Limb (tissue), 2 donors: ENCODE results near the gene FZD10.

ENCODE experiments used
- DNase-seq, 2 donors: peaks; one replicate each; pipeline ENCODE4 v3.0.0-alpha.2; 2016; ENCODE audit errors: extremely low spot score in 2 of 2

Gene FZD10

DNA sequence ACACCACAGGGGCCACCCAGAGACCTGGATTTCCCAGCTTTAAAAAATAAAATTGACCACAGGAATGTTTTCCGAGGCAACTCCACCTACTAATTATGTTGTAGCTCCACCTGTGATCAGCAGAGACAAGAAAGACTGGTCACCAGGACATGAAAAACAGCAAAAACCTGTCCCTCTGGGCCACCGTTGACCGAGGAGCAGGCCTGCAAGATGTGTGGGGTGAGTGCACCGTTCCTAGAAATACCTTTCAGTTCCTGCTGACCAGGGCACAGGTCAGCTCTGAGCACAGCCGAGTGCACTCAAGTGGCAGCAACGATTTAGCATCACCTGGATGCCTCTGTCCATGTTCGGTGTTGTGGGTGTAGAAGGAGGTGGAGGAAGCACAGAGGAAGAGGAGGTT, 16.9 kb downstream of the FZD10 start:
- no peak for DNase-seq

DNA sequence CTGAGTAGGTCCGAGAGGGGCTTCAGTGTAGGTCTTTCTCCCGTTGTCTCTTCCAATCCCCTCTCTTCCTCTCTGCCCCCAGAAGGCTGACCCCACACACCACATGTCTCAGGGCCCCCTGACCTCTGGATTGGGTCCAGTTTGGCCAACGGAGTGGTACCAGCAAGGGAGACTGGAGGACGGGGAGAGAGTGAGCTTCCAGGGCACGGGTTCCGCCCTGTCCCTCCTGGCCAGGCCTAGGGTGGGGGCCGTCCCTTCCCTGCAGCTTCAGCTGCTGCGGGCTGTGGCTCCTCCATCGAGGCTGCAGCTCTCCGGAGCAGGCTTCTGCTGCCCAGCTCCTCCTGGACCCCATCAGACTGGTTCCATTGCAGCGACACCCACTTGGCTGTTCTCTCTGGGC, 17.4 kb downstream of the FZD10 start:
- no peak for DNase-seq

DNA sequence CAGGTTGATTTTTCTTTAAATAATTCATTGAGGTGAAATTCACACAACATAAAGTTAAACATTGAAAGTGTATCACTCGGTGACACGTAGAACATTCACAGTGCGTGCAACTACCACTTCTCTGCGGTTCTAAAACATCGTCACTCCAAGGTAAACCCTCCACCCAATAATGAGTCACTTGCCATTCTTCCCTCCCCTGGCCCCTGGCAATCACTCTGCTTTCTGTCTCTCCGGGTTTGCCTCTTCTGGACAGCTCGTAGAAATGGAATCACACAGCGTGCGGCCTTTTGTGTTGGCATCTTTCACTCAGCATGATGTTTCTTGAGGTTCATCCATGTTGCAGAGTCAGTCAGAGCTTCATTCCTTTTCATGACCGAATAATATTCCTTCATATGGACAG, 18.9 kb downstream of the FZD10 start:
- DNase-seq, result no peak

DNA sequence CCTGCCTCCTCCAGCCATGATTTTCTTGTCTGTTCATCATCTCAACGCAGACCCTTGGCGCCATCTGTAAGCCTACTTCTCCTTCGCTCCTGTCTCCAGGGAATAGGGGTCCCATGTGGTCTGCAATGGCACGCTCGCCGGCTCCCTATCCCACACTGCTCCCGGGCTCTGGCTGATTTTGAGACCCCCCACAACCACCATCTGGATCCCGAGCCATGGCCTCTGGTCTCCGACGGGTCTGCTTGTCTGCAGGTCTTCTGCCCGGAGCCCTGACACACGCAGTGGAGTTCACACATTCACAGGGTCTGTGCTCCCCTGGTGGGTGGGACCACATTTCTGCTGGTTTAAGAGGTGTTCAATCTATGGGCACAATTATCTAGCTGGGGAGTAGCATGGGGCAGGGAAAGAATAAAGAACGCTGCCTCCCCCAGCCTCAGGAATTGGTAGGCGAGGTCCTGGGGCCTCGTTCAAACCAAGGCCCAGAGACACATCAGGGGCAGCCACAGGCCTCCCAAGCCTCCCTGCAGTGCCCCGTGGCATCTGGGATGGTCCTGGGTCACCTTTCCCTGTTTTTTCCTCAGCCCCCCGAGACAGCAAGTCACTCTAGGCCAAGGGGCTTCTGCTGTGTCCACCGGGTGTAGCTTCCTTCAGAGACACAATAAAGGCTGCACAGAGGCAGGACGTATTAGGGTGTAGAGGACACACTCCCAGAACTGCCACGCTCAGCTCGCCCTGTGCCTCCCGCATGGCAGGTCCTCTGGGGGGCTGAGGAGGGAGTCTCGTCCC, 21.5 kb downstream of the FZD10 start:
- DNase-seq, result no peak

DNA sequence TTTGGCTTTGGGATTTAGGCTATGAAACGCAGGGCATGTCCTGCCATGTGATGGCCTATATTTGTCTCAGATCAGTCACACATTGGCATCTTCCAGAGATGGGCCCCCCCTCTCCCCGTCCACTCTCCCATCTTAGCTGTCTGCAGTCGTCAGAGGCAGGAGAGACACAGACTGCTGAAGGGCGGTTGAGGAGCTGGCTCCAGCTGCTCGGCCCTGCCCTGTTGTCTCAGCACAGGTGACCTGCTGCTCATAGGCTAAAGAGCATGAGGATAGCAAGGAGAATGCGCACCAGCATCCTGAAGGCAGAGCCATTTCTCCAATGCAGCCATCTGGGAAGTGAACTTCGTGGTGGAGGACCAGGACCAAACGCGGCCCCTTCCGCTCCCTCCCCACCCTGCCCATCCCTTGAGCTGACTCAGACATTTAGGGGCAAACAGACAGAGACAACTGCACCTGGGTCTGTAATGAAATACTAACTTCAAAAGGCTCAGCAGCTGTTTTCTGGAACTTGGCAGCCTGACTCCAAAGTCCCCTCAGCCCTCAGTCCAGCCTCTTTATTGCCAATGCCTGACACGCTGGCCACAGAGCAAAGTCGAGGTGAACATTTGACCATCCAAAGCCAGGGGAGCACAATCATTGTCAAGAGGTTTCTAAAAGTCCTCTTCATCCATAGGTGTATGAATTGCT, 22.3 kb downstream of the FZD10 start:
- DNase-seq, result no peak

DNA sequence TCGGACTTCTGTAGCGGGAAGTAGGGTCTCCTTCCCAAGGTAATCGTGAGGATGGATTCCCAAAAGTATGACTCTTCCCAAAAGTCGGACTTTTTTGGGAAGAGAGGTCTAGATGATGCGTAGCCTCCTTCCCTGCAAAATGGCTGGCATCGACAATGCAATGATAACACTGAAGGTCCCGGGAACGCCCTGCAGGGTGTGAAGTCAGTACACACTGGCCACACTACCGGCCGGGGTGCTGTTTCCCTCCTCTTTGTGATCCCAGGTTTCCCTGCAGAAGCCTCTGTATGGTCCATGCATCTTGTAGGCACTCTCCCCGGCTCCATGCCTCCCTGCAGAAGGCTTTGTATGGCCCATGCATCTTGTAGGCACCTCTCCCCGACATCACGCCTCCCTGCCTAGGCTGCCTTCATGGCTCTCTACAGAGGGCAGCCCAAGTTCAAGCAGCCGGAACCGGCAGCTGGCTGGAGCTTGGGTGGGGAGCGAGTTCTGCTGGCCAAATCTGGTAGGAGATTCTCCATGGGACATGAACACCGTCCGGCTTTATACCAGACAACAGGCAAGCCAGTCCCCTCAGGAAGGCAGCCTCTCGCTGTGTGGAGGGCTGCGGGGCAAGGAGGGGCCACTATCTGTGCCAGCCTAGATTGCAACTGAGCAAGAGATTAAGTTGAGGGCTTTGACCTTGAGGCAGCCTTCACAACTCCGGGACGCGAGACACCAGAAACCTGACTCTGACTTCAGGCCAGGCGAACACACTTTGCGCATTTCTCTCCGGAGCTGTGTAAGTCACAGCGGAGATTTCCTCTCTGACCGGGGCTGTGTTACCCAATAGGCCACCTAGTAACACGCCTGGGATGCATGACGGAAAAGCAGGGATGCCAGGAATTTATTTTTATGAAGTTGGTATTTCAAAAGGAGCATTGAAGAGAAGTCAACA, 23.5 kb downstream of the FZD10 start:
- DNase-seq, result no peak

DNA sequence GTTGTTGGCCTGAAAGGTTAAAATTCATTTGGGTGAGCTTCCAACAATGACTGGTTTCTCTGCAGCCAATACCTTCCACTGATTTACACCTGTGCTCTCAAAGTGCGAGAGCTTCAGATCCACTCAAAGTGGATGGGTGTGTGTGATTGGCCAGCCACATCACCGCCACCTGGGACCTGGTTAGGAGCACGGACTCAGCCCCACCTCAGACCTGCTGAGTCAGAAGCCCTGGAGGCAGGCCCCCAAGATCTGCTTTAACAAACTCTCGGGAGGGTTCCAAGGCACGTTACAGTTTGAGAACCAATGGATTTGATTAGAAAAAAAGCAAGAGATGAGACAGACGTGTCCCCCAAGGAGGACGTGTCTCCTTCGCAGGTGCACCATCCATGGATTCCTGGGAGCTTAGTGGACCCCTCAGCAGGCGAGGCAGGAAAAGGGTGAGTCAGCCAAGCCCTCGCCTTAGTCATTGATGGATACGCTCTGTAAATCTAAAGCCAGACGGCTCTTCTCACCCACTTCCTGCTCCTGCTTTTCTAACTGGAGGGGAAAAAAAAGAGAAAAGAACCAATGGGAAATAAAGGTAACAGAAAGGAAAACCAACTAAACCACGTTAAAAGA, 24.5 kb downstream of the FZD10 start:
- DNase-seq, result no peak

DNA sequence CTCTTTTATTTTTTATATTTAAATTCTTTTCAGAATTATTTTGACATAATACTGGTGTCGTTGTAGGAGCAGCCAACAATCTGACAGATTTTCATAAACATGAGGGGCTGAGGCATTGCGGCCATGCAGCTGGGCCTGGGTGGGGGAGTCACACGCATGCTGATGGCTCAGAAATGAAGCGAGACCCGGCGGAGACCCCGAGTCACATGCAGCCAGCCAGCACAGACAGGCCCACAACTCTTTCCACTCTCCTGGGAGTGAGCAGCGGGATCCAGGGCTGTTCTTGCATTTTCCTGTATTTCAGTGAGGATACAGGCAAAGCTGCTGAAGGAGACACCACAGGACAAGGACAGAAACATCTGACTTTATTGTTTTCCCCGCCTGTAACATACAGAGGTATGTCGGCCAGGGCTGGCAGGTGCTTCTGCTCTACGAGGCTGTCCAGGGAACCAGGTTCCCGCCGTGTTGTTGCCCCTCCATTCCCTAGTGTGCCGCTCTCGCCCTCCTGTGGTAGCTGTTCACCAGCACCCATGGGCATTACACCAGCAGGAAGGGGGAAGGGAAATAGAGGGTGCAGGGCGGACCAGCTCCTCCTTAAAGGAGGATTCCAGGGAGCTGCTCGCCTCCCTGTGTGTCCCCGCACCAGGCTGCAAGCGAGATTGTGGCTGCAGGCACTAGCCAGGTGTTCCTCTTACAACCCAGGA, 30.5 kb downstream of the FZD10 start:
- DNase-seq, result no peak

DNA sequence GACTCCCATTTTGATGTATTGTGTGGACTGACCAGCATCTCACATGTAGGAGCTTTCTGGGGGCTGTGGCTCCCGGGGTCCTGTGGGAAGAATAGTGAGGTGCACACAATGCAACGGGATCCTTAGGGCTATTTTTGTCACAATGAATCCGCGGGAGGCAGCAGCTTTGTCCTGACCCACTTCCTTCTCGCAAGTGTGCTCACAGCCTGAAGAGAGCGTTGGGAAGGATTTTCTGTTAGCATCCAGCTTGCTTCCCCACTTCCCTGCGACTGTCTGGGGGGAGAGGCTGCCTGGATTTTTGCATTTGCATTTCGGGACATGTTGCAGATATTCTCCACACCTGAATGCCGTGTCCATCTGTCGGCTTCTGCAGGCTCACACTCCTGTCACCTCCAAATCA, 31.9 kb downstream of the FZD10 start:
- DNase-seq, result no peak

DNA sequence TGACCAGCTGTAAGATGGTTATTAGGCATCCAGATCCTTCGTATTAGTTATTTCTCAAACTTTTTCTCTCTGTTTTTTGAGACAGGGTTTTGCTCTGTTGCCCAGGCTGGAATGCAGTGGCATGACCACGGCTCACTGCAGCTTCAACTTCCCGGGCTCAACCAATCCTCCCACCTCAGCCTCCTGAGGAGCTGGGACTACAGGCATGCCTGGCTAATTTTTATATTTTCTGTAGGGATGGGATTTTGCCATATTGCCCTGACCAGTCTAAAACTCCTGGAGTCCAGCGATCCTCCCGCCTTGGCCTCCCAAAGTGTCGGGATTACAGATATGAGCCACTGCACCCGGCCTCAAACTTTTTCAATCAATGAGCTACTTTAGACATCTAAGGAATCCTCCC, 33.1 kb downstream of the FZD10 start:
- no peak for DNase-seq

DNA sequence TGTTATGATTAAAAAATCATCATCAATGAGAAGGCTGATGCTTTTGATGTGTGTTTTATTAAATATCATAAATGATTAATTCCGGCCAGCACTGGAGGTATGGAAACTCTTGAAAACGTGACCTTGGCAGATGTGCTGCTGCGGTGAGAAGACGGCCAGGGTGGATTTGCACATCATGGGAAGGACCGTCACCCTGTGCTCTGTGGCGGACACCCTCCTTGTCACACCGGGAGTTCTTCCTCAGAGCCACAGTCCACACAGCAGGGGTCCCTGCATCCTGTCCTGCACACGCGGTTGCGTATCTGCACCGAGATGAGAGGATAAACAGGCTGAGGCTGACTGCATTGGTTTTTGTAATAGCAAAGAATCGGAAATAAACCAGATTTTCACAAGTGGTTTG, 33.5 kb downstream of the FZD10 start:
- no peak for DNase-seq

DNA sequence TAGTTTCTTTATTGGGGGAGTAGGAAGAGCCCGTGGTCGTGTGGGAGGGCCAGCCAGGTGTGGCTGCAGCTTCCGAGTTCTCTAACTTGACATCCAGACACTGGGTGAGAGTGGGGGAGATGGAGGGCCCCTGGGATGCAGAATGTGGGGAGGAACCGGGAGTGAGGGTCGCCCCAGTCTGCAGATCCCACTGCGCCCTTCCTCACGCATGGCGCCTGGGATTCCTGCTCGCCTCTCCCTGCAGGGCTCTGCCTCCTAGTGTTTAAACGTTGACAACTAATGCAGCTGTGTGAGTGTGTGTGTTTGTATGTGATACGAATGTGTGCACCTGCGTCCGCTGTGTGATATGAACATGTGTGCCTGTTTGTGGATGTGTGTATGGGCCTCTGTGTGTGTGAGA, 34.6 kb downstream of the FZD10 start:
- DNase-seq, result no peak

DNA sequence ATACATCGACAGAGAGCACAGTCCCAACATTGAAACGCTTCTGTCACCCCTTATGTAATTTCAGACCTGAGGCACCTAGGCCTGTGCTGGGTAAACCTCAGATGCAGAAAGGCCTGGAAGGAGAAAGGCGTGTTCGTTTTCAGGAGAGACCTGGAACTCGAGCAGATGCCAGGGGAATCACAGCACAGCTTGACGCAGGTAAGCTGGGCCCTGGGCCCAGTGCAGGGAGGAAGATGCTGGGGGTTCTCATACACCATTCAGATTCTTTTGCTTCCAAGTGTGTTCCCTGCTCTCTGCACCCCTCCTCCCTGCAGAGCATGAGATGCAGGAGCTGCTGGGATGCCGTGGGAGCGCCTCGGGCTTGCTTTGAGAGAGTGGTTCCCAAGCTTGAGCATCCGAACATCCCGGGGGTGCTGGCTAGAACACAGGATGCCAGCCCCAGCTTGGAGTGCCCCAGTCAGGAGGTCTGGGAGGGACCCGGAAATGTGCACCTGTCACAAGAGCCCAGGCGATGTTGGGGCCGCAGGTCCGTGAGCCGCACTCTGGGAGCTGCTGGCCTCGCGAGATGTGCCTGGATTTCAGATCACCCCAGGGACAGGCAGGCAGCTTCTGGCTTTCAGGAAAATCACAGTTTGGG, 35.9 kb downstream of the FZD10 start:
- DNase-seq, result no peak

DNA sequence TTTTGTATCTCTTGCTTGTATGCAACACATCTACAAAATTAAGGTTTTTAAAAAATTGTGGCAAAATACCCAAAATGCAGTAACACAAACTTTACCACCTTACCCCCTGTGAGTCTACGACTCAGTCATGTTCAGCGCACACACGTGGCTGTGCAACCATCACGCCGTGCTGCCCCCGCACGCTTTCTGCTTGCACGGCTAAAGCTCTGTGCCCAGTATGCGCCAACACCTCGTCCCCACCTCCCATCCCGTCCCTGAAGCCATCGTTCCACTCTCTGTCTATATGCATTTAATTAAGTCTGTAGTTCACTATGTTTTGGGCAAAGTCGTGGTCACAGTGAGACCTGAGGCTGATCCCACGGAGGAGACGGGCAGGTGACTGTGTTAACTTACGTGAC, 36.4 kb downstream of the FZD10 start:
- DNase-seq, result no peak

DNA sequence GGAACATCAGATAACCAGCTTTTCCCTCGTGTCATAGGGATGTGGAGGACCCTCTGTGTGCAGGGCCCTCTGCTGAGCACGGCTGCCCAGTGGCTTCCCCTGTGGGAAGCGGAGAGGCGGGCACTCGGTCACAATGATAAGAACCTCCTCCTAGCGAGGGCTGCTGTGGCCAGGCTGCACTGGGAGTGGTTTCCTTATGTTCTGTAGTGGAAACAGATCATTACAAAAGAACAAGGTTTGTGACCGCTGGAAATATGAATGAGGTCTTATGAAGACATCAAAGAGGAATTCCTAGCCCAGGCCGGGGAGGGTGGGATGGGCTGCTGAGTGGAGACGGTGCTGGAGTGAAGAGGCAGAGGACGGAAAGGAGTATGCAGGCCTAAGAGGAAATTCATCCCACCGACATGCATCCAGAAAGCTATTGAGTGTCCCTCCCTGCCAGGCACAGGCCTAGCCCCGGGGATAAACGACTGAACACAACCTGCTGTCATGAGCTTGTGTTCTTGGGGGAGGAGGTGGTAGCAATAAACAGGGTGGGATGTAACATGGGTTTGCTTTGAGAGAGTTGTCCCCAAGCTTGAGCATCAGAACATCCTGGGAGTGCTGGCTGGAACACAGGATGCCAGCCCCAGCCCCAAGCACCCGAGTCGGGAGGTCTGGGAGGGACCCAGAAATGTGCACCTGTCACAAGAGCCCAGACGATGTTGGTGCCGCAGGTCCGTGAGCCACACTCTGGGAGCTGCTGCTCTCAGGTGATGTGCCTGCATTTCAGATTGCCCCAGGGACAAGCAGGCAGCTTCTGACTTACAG, 37.5 kb downstream of the FZD10 start:
- DNase-seq, result no peak

DNA sequence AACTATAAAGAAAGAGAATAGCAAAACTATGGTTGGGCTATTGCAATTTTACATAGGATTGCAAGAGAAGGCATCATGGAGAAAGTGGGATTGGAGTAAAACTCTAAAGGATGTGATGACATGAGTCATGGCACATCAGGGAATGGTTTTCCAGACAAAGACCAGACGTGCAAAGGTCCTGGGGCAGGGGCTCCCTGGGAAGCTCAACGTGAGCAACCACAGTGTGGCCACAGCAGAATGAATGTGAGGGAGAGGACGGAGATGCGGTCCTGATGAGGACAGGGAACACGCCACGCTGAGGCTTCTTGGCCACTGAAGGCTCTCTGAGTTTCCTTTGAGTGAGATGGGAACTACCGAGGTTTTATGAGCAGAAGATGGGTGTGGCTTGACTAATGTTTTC, 38.2 kb downstream of the FZD10 start:
- no peak for DNase-seq

DNA sequence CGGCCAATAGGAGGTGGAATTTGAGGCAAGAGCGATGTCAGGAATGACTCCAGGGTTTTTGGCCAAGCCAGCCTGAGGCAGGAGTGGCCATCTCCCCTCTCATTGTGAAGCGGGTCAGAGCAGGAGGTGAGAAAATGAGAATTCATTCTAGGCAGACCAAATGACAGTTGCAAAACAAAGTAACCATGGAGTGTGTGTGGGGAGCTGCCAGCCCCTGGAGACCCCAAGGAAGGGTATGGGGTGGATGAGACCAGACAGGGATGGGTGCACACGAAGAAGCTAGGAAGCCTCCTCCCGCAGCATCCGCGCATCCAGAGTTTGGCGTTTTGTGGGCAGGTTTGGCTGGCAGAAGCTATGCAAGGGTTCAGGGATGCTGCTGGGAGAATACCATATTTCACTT, 38.8 kb downstream of the FZD10 start:
- DNase-seq, result no peak

DNA sequence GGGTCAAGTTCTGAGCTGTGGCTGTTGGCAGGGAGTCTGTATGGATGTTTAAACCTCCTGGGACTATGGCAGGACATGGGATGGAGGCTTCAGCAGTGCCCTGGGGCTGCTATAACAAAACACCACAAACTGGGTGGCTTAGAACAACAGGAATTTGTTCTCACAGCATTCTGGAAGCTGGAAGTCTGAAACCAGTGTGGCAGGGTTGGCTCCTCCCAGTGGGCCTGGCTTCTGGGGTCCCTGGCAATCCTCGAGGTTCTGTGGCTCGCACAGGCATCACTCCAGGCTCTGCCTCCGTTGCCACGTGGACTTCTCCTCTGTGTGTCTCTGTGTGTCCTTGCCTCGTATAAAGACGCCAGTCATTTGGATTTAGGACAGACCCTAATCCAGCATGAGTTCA, 39.9 kb downstream of the FZD10 start:
- DNase-seq, result no peak

DNA sequence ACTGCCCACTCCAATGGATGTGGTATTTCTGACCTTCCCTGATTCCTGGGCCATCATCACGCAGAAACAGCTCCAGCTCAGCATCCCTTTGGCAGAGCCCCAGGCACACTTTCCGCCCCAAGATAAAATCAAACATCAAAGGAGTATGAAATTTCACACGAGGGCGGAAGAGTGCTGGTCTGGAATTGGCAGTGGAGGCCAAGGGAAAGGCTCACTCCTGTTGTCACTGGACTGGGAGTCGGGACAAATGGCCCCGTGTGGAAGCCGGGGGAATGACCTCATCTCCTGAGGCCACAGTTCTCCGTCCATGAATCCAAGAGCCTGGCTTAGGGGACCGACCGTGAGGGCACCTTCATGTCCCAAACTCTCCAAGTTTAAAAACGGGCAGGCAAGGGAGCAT, 40.9 kb downstream of the FZD10 start:
- no peak for DNase-seq

DNA sequence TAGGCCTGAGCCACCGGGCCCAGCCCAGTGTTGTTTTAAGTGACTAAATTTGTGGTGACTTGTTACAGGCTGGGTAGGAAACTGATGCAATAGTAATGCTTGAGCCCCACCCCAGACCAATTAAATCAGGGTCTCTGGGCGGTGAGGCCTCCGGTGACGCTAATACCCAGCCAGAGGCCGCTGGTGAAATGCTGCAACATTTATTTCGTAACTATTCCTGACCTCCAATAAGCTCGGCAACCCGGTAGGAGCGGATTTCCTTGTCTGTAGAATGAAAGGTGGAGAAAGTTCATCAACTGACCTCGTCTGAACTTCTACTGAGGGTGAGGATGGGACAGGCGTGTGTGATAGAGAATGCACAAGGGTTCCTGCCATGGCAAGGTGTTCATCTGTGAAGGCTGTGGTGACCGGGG, 42.3 kb downstream of the FZD10 start:
- no peak for DNase-seq
